Mucosa of rectum (tissue), 2 donors: ENCODE results near the gene KIAA1210.

Source experiments
- H3K27ac ChIP-seq, 2 donors: one replicate each; pipeline ENCODE4 v1.7.0; 2013; ENCODE audit warnings: inconsistent platforms in 2 of 2, low read depth in 2 of 2, low read length in 2 of 2
- H3K27me3 ChIP-seq, 2 donors: one replicate each; pipeline ENCODE4 v1.7.0; 2013; ENCODE audit warnings: low read length in 2 of 2; ENCODE audit not compliant: control insufficient read depth in 2 of 2, insufficient read depth in 2 of 2
- H3K36me3 ChIP-seq, 2 donors: one replicate each; pipeline ENCODE4 v1.7.0; 2013; ENCODE audit warnings: low read length in 2 of 2; ENCODE audit not compliant: control insufficient read depth in 2 of 2, insufficient read depth in 2 of 2
- H3K4me1 ChIP-seq, 2 donors: one replicate each; pipeline ENCODE4 v1.7.0; 2013; ENCODE audit warnings: low read length in 2 of 2, mild to moderate bottlenecking in 1 of 2; ENCODE audit not compliant: control insufficient read depth in 2 of 2, insufficient read depth in 2 of 2
- H3K4me3 ChIP-seq, 2 donors: one replicate each; pipeline ENCODE4 v1.7.0; 2013; ENCODE audit warnings: low read length in 2 of 2
- H3K9ac ChIP-seq, 2 donors: one replicate each; pipeline ENCODE4 v1.7.0; 2013; ENCODE audit warnings: low read length in 2 of 2, low read depth in 1 of 2, mild to moderate bottlenecking in 1 of 2
- H3K9me3 ChIP-seq, 2 donors: one replicate each; pipeline ENCODE4 v1.7.0; 2013; ENCODE audit warnings: low read length in 2 of 2; ENCODE audit not compliant: control insufficient read depth in 2 of 2
- donor health status: healthy.
- donor health status: Normal muscosa, but diverticular disease.

The KIAA1210 gene

DNA sequence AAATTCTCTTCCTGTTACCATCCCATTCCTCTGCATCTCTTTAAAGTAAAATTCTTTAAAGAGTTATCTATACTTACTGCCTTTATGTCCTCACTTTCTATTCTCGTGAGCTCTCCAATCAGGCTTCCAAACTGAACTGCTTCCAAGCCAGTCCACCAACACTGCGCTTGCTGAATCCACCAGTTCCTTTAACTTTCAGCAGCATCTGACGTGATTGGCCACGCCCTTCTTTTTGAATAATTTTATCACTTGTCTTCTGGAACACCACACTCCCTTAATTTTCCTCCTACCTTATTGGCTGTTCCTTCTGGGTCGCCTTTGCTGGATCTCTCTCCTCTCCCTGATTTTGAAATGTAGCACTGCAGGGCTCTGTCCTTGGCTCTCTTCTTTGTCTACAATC, at the start of gene KIAA1210:
TSS of gene KIAA1210 (minus strand) at position 163 of the 400 bp plus-strand sequence. CDS start 4,170 bp downstream, outside the sequence.
- H3K9ac ChIP-seq = no peak within 1 kb of the TSS
- H3K9me3 ChIP-seq = no peaks in the 10 kb centered on the region
- peaks cover 0 to 2% of the 10 kb centered on the region in 2 donors for H3K27me3 ChIP-seq
- no peaks in the 10 kb centered on the region for H3K36me3 ChIP-seq
- no peak within 1 kb of the TSS for H3K27ac ChIP-seq
- no peak within 1 kb of the TSS for H3K4me3 ChIP-seq
- no peaks in the 10 kb centered on the region for H3K4me1 ChIP-seq

DNA sequence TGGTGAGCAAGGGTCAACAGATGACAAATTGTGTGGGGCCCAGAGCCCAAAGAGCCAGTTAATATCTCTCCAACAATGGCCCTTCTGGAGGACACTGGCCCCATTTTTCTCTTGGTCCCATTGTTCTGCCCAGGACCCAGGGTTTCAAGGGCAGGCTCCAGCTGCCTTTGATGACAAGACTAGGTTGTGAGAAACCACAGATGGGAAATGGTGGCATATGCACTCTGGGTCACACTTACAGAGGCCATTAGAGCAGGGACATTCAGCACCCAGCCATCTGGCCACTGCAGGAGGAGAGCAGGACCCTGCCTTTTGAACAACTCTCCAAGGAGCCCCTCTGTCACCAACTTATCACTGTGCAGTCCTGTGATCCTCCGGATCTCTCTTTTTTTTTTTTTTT, 49.7 kb upstream of the KIAA1210 start:
- no peak overlapping the region for H3K27ac ChIP-seq
- no peaks in the 10 kb centered on the region for H3K36me3 ChIP-seq
- no peaks in the 10 kb centered on the region for H3K9me3 ChIP-seq
- peaks cover 0 to 2% of the 10 kb centered on the region in 2 donors for H3K27me3 ChIP-seq
- H3K9ac ChIP-seq = no peak overlapping the region
- H3K4me1 ChIP-seq = no peaks in the 10 kb centered on the region
- H3K4me3 ChIP-seq = no peak overlapping the region

DNA sequence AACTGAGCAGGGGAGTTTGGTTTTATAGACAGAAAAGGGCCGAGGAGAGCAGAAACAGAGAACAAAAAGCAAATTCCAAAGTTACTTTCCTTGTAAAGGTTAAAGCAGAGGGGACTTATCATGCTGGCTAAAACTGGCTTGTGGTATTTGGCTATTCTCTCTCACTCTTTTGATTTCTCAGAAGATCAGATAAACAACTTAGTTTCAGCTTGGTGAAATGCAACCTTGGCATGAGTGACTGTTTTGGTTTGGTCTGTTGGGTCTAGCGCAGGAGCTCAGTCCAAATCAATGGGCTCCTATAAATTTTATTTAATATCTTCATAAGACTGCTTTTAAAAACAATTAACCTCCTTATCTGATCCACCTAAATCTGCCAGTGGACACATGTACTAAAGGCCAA, 47.3 kb upstream of the KIAA1210 start:
- Histone ChIP-seq H3K9ac (no peak overlapping the region), H3K36me3 (no peaks in the 10 kb centered on the region), H3K4me1 (no peaks in the 10 kb centered on the region), H3K27ac (no peak overlapping the region), H3K4me3 (no peak overlapping the region), H3K9me3 (no peaks in the 10 kb centered on the region), H3K27me3 (peaks cover 2 to 5% of the 10 kb centered on the region in 2 donors)

DNA sequence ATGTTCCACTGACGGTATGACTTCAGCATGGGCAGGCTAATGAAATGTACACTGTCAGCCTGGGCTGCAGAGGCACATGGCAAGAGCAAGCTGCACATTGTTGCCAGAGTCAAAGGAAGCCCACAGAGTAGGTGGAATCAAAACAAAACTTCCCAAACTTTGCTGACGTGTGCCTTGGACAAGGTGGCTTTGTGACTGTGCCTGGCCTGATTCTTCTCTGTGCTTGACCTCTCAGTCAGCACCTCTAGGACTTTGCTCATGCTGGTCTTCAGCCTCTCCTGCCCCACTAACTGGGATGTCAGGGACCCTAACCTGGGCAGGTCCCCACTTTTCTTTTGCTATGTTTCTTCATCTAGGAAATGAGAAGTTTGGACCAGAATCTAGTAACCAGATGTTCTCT, 40.5 kb upstream of the KIAA1210 start:
- H3K9ac ChIP-seq = no peak overlapping the region
- no peak overlapping the region for H3K27ac ChIP-seq
- no peak overlapping the region for H3K4me3 ChIP-seq
- H3K27me3 ChIP-seq = peaks cover 0 to 5% of the 10 kb centered on the region in 2 donors
- no peaks in the 10 kb centered on the region for H3K36me3 ChIP-seq
- no peaks in the 10 kb centered on the region for H3K9me3 ChIP-seq
- no peaks in the 10 kb centered on the region for H3K4me1 ChIP-seq

DNA sequence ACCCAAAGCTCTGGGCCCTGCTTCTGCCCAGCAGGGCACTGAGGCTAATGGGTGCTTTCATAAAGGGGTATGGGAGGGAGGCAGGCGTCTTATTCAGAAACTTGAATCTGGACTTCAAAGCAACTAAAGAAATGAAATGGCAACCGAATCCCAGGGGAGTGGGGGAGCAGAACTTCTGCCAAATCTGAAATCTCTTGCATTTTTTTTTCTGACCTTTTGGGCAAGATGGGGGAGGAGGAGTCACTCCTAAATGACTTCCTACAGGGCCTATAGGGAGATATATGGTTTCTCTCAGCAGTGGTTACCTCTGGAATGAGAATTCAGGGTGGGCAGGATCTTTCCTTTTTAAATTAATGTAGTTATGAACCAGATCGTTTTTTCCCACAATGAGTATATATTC, 30.6 kb upstream of the KIAA1210 start:
- H3K9me3 ChIP-seq = no peaks in the 10 kb centered on the region
- no peak overlapping the region for H3K4me3 ChIP-seq
- H3K9ac ChIP-seq = no peak overlapping the region
- H3K27ac ChIP-seq = no peak overlapping the region
- H3K27me3 ChIP-seq = peaks cover 0 to 3% of the 10 kb centered on the region in 2 donors
- no peaks in the 10 kb centered on the region for H3K4me1 ChIP-seq
- H3K36me3 ChIP-seq = no peaks in the 10 kb centered on the region

DNA sequence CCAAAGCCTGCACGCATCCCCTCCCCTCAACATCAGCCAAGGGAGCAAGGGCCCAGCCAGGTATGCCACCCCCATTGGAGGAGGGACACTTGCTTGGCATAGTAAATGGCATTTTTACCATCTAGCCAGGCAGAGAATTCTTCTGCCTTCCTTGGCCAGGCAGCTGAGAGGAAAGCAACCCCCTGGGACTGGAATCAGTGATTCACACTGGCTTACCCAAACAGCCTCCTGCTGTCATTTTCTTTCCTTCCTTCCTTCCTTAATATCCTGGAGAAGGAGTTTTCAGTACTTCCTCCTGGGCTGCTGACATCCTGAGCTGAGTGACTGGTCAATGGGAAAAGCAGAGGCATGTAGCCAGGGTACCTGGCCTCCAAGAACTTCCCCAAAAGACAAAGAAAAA, 28.6 kb upstream of the KIAA1210 start:
- no peaks in the 10 kb centered on the region for H3K36me3 ChIP-seq
- no peaks in the 10 kb centered on the region for H3K9me3 ChIP-seq
- peaks cover 3 to 5% of the 10 kb centered on the region in 2 donors for H3K27me3 ChIP-seq
- no peak overlapping the region for H3K9ac ChIP-seq
- H3K27ac ChIP-seq = no peak overlapping the region
- no peak overlapping the region for H3K4me3 ChIP-seq
- no peaks in the 10 kb centered on the region for H3K4me1 ChIP-seq

DNA sequence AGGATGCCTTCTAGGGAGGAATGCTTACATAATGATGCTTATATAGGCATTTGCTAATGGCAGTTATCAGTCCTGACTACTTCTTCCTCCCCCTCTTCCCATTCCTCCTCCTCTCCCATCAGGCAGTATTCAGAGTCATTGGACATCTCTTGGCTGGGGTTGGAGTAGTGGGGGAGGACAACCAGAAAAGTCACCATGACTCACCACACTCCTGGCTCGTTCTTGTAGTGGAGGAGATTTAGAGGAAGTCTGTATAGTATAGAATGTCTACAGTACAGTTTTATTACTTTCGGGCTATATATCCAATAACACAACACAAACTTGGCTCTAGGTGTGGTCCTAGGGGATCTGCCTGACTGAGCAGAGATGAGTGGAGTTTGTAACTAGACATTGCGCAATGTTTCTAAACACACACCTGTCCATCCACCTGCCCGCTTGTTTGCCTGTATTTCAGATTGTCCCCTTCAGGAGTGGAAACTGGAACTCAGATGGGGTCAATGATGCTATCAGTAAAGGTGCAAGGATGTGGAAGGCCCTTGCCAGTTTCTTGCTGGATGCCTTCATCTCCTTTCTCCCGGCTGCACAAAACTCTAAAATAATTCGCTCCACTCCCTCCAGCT, 27.9 kb upstream of the KIAA1210 start:
- H3K9ac ChIP-seq = no peak overlapping the region
- peaks cover 3 to 5% of the 10 kb centered on the region in 2 donors for H3K27me3 ChIP-seq
- H3K36me3 ChIP-seq = no peaks in the 10 kb centered on the region
- no peak overlapping the region for H3K4me3 ChIP-seq
- H3K4me1 ChIP-seq = no peaks in the 10 kb centered on the region
- no peak overlapping the region for H3K27ac ChIP-seq
- H3K9me3 ChIP-seq = no peaks in the 10 kb centered on the region

DNA sequence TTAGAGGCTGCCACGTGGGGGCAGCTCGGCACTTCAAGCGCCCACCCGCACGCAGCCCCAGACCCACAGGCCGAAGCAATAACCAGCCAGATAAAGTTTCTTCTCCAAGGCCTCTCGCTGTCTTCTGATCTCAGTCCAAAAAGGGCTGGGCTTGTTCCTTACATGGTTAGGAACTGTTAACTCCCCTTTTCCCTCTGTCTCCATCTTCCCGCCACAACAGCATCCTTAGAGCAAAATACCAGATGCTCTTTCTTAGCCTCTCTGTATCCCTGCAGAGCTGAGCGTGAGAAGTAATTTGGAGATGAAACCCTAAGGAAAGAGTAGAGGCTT, 23.4 kb upstream of the KIAA1210 start:
- Histone ChIP-seq H3K4me3 (no peak overlapping the region), H3K27me3 (peaks cover 1 to 5% of the 10 kb centered on the region in 2 donors), H3K9ac (no peak overlapping the region), H3K36me3 (no peaks in the 10 kb centered on the region), H3K4me1 (no peaks in the 10 kb centered on the region), H3K27ac (no peak overlapping the region), H3K9me3 (no peaks in the 10 kb centered on the region)

DNA sequence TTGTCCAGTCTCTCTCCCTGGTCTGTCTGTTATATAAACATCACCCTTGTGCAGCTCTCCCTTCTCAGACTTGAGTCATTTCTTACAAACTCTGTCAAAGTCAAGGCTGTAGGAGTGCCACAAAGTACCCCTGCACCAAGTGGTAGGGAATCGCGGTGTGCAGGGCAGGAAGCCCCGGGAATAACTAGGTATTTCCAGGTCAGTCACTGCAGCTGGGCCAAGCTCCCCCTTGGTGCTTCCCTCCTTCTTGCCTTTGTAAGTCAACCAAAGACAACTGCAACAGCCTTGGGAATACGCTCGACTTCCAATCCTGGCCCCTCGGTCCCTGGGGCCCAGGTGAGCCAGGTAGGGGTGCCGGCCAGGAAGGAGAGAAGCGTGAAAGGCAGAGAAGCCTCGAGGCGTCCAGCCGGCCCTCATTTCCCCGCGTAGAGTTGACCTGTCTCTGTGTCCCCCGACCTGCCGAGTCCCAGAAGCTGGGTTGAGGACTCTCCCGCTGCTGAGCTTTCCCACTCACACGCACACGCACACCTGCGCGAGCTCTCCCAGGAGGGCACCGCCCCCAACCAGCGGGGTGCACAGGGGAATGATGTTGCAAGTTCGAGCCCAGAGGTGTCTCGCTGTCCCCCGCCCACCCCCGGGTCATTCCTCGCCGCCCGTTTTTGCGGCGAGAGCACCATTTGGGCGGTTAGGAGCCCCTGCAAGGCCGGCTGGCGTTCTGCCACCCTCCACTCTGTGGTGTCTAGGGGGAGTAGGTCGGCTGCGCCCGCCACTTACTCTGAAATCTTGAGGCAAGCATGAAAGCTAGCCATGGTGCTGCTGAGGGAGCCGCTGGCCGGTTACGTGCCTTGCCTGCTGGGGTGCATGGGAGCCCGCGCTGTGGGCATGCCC, 22.8 kb upstream of the KIAA1210 start:
- Histone ChIP-seq H3K4me1 (no peaks in the 10 kb centered on the region), H3K4me3 (no peak overlapping the region), H3K36me3 (no peaks in the 10 kb centered on the region), H3K27ac (no peak overlapping the region), H3K9ac (no peak overlapping the region), H3K27me3 (peaks cover 1 to 5% of the 10 kb centered on the region in 2 donors), H3K9me3 (no peaks in the 10 kb centered on the region)

DNA sequence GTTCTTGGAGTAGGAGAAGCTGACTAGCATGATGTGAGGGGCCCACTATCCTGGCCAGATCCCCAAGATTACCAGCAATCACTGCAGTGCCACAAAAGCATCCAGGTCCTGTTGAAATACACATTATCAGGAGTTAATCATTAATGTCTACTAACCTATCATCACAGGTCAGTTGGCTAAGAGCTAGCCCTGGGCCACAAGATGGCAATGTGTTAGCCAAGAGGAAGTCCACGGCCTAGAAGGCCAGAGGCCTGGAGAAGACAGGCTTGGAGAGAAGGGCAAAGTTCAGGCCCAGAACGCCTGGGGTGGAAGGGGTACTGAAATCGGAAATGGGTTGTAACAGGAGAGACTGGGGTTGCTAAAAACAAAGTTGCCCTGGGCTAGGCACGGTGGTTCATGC, 19.9 kb upstream of the KIAA1210 start:
- H3K4me3 ChIP-seq = no peak overlapping the region
- no peaks in the 10 kb centered on the region for H3K9me3 ChIP-seq
- H3K36me3 ChIP-seq = no peaks in the 10 kb centered on the region
- no peak overlapping the region for H3K9ac ChIP-seq
- H3K4me1 ChIP-seq = no peaks in the 10 kb centered on the region
- peaks cover 0 to 3% of the 10 kb centered on the region in 2 donors for H3K27me3 ChIP-seq
- H3K27ac ChIP-seq = no peak overlapping the region
